Cardiac fibroblast (primary cell): ENCODE measurements around the gene LCN9.
"Not testable (repeated sequence)": the region's sequence is repeated elsewhere in the genome, so short reads cannot be mapped to it uniquely, and the experiment has no call there.

ENCODE experiments used
- DNase-seq, 2 donors: peaks; one replicate each; pipeline versions ENCODE4 v3.0.0 to v3.0.0-alpha.2; 2010; ENCODE audit warnings: low read depth in 2 of 2
- H3K4me3 ChIP-seq, 2 donors: replicated peaks in 1 of 2; 1 replicate in 1 of 2; 2 replicates in 1 of 2; pipeline ENCODE4 v1.5.1; 2011; ENCODE audit warnings: low read depth in 2 of 2, low read length in 2 of 2, mild to moderate bottlenecking in 2 of 2, moderate library complexity in 1 of 2
- TF ChIP-seq, protein P1 (sequence below): IDR thresholded peaks from one replicate; pipeline ENCODE4 v1.5.1; 2011; ENCODE audit warnings: low read depth, mild to moderate bottlenecking, low read length, inconsistent platforms

Gene LCN9

DNA sequence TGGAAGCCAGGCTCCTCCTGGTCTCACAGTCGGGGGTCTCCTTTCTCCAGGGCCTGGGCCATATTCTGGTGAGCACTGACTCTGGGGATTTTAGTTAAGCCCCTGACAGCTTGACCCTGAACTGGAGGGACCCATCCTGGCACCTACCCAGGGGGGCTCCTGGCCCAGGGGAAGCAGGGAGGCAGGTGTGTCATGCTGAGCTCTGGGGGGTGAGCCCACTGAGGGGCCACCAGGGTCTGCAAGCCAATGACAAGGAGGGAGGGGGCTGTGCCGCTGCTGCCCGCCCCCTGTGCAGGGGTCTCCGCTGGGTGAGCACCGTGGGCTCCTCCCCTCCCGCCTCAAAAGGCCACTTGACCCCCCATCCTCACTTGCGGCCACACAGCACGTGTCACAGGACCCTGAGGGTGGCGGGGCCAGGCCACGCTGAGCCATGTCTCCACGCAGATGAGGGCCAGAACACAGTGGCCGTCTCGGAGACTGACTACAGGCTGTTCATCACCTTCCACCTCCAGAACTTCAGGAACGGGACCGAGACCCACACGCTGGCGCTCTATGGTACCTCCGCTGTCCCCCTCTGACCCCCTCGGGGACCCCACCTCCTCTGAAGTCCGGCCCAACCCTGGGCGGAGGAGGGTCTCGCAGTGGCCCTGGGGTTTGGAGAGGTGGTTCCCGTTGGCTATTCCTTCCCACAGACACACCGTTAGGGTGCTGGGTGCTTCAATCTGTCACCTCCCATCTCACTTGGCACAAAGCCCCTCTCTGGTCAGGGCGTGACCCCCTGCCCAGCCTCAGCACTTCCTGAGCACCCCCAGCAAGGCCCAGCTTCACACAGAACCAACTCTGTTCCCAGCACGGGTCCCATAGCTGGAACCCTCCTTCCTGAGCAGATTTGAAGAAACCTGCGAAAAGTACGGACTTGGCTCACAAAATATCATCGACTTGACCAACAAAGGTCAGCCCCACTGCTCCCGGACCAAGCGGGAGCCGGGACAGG is 2.0 kb downstream of the LCN9 start:
- no peak overlapping the region for H3K4me3 ChIP-seq
- TF ChIP-seq, protein P1, sequence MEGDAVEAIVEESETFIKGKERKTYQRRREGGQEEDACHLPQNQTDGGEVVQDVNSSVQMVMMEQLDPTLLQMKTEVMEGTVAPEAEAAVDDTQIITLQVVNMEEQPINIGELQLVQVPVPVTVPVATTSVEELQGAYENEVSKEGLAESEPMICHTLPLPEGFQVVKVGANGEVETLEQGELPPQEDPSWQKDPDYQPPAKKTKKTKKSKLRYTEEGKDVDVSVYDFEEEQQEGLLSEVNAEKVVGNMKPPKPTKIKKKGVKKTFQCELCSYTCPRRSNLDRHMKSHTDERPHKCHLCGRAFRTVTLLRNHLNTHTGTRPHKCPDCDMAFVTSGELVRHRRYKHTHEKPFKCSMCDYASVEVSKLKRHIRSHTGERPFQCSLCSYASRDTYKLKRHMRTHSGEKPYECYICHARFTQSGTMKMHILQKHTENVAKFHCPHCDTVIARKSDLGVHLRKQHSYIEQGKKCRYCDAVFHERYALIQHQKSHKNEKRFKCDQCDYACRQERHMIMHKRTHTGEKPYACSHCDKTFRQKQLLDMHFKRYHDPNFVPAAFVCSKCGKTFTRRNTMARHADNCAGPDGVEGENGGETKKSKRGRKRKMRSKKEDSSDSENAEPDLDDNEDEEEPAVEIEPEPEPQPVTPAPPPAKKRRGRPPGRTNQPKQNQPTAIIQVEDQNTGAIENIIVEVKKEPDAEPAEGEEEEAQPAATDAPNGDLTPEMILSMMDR = no peak
- DNase-seq = no peak

DNA sequence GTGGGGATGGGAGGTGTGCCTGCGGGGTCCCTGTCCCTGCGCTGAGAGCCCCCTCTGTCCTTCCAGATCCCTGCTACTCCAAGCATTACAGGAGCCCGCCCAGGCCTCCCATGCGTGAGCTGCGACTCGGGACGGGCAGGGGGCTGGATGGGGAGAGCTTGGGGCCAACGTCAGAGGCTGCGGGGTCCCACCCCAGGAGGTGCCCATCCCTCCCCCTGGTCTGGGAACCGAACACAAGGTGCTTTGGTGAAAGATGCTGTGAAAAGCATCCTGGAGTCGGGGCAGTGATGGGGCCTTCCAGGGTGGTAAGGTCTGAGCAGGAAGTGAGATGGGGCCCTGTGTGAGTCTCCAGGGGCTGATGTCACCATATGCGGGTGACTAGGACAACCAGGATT is 2.7 kb downstream of the LCN9 start:
- DNase-seq = no peak
- TF ChIP-seq, protein P1 = no peak
- H3K4me3 ChIP-seq = no peak overlapping the region

DNA sequence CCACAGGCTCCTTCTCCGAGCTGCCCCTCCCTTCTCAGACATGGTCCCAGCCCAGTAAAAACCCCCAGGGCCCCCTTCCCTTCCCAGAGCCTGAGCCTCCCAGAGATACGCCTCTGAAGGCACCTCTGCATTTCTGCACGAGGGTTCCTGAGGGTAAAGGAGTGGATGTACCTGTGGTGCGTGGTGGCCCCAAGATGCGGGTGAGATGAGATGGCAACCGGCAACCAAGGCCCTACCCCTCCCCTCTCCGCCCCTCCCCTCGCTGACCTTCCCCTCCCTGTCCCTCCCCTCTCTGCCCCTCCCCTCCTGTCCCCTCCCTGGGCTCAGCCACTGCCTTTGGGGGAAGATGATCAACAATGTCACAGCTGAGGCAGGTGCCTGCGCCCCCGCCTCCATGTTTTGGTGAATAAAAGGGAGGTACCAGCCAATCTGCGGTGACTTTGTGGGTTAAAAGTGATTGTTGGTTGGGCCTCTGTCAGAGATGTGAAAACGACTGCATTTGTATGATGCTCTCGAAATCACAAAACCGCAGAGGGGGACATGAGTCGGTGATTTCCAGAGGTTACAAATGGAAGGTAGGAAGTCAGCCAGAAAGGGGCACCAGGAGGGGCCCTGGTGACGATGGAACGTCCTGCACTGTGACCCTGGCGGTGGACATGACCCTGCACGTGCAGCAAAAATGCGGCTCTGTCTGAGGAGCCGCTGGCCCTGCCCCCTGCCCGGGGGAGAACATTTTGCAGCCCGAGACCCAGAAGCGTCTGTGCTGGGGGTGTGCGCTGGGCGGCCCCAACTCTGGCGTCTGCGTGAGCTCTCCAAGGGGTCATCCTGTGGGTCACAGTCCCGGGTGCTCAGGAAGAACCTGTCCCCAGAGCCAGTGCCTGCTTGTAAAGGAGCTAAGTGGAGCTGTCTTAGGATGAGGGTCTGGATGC is 3.7 kb downstream of the LCN9 start:
- TF ChIP-seq, protein P1 = no peak
- DNase-seq = no peak
- no peak overlapping the region for H3K4me3 ChIP-seq

DNA sequence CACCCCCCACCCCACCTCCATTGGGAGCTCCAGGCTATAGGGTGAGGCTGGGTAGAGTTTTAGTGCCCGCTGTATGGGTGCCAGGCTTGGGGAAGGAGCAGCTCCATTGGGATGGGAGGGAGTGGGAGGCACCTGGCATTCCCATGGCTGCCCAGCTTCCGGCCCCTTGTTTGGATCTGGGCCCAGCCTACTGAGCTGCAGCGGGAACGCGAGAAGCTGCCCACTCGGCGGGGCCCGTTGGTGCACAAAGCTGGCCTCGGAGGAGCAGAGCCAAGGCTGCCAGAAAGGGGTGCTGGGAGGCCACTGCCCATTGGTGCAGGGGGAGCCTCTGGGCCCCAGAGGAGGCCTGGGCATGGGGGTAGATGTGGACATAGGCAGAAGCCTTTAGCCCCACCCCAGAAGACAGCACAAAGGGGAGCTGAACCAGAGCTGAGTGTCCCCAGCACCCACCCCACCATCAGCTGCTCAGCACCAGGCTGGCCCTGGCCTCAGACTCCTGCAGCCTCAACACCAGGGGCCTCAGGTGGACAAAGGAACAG is 4.4 kb downstream of the LCN9 start:
- DNase-seq = no peak
- H3K4me3 ChIP-seq = no peak overlapping the region
- TF ChIP-seq, protein P1 = no peak

DNA sequence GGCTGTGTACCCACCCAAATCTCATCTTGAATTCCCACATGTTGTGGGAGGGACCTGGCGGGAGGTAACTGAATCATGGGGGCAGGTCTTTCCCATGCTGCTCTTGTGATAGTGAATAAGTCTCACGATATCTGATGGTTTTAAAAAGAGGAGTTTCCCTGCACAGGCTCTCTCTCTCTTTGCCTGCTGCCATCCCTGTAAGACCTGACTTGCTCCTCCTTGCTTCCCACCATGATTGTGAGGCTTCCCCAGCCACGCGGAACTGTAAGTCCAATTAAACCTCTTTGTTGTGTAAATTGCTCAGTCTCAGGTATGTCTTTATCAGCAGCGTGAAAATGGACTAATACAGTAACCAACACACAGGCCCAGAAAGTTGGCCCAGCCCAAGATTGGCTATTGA is 5.9 kb downstream of the LCN9 start:
- H3K4me3 ChIP-seq, DNase-seq: not testable (repeated sequence)

DNA sequence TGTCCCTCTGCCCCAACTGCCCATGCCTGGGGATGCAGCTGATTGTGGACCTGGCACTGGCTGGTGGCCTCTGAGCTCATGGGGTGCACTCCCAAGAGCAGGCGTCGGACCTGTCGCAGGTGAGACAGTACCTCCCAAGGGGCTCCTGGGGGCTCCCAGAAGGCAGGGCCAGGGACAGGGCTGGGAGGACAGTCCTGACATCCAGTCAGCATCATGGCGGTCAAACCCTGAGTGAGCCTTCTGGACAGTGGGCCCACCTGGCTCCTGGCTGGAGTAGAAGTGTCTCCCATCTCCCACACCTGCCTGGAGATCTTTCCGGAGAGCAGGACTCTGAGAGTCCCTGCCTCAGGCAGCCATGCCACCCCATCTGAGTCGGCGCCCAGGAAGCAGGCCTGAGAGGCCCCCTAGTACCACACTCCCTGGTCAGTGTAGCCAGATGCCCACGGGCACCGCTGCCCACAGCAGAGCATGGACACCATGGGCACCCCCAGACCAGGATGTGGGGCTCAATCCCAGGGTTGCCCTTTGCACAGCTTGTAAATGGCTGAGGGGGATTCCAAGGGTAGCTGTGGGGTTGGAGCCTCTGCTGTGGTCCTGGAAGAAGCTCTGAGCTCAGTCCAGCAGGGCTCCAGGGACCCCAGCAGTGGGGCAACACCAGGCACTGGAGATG is 6.6 kb downstream of the LCN9 start:
- no peak overlapping the region for H3K4me3 ChIP-seq
- DNase-seq = no peak
- TF ChIP-seq, protein P1 = no peak
